Measurements from ENCODE around the gene UBE2L6. TPM values are rescaled to one million over a fixed set of nuclear protein-coding genes. Genes with fewer than 3 reads are reported as not detected.

The UBE2L6 gene
- 63.4 and 69.2 TPM in 2 replicates for total RNA-seq

- H3K9me3 Mint-ChIP-seq: no peaks in the 10 kb centered on the region
- peaks cover 40% of the 10 kb centered on the region for H3K4me1 Mint-ChIP-seq
- H3K27me3 Mint-ChIP-seq: no peaks in the 10 kb centered on the region
- peak; percentile 70 for ATAC-seq (ENCODE audit: low read depth)
- POLR2A ChIA-PET: interaction anchor here (0.5 to 1.6 kb wide), 11 partner anchors 11 to 233 kb away, joined by 3 to 11 read pairs (median 4); partner anchors contain the start of genes SELENOH and TIMM10
- DNase-seq: peak; percentile 80
- intact Hi-C loops (cut with micrococcal nuclease): loop anchor here (1.0 to 10.0 kb wide), 13 partner anchors 19 to 1587 kb away; partner anchors contain the start of genes LPXN, MED19, TMX2 and ZFP91
- peak; percentile 41 for TF ChIP-seq CTCF (IDR thresholded peaks at IDR 0.05)
- CTCF ChIA-PET: interaction anchor here (0.8 to 5.5 kb wide), 18 partner anchors 8 to 718 kb away, joined by 3 to 61 read pairs (median 6); partner anchors contain the start of gene TIMM10
- H3K36me3 Mint-ChIP-seq (ENCODE audit: low read depth): peaks cover 21% of the 10 kb centered on the region
- peak within 1 kb of the TSS; percentile 97 for H3K27ac Mint-ChIP-seq
- H3K4me3 Mint-ChIP-seq: peak within 1 kb of the TSS; percentile 99
Observed at GRCh38 chr11:57567515-57568329, at the start of gene UBE2L6. Gene UBE2L6 (minus strand): TSS chr11:57567672. CDS start chr11:57567611, 61 bp downstream.

DNA sequence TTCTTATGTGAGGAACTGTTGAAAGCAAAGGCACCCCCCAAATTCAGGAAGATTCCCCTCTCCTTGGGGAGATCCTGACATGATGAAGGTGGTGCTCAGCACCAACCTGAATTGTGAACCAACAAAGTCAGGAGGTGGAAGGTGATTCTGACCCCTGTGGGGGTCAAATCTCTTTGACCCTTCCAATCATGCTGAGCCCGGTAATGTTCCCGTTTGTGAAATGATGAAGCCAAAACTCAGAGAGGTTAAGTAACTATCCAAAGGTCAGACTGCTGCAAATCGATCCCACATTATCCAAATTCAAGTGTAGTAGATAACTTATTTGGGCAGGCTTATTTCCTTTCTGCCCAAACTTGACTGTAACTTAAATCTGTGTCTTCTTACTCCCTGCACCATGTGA is 49.1 kb upstream of the UBE2L6 start:
- ATAC-seq (ENCODE audit: low read depth) (no peak), DNase-seq (no peak)
- Mint-ChIP-seq H3K36me3 (ENCODE audit: low read depth) (peaks cover 3% of the 10 kb centered on the region), H3K27ac (no peak overlapping the region), H3K4me3 (no peak overlapping the region), H3K4me1 (no peaks in the 10 kb centered on the region), H3K27me3 (peaks cover 19% of the 10 kb centered on the region), H3K9me3 (peaks cover 3% of the 10 kb centered on the region)
- no peak for TF ChIP-seq CTCF (IDR thresholded peaks at IDR 0.05)
- intact Hi-C loops (cut with micrococcal nuclease): no loop called here
- POLR2A ChIA-PET: no interaction called here
- CTCF ChIA-PET: no interaction called here

- Mint-ChIP-seq H3K4me3 (no peak overlapping the region), H3K36me3 (ENCODE audit: low read depth) (peaks cover 3% of the 10 kb centered on the region), H3K27me3 (peaks cover 22% of the 10 kb centered on the region), H3K27ac (no peak overlapping the region), H3K4me1 (no peaks in the 10 kb centered on the region), H3K9me3 (peaks cover 2% of the 10 kb centered on the region)
- ChIA-PET CTCF (no interaction called here), POLR2A (no interaction called here)
- no peak for TF ChIP-seq CTCF (IDR thresholded peaks at IDR 0.05)
- intact Hi-C loops (cut with micrococcal nuclease): no loop called here
- DNase-seq: no peak
- ATAC-seq (ENCODE audit: low read depth): no peak
Observed at GRCh38 chr11:57615308-57615707, 47.8 kb upstream of the UBE2L6 start.

- ChIA-PET CTCF (no interaction called here), POLR2A (no interaction called here)
- H3K4me3 Mint-ChIP-seq: no peak overlapping the region
- intact Hi-C loops (cut with micrococcal nuclease): no loop called here
- no peaks in the 10 kb centered on the region for H3K4me1 Mint-ChIP-seq
- ATAC-seq (ENCODE audit: low read depth): no peak
- H3K27ac Mint-ChIP-seq: no peak overlapping the region
- H3K9me3 Mint-ChIP-seq: no peaks in the 10 kb centered on the region
- H3K36me3 Mint-ChIP-seq (ENCODE audit: low read depth): no peaks in the 10 kb centered on the region
- no peak for TF ChIP-seq CTCF (IDR thresholded peaks at IDR 0.05)
- no peak for DNase-seq
- H3K27me3 Mint-ChIP-seq: peaks cover 22% of the 10 kb centered on the region
Observed at GRCh38 chr11:57614234-57614772, 46.8 kb upstream of the UBE2L6 start.

DNA sequence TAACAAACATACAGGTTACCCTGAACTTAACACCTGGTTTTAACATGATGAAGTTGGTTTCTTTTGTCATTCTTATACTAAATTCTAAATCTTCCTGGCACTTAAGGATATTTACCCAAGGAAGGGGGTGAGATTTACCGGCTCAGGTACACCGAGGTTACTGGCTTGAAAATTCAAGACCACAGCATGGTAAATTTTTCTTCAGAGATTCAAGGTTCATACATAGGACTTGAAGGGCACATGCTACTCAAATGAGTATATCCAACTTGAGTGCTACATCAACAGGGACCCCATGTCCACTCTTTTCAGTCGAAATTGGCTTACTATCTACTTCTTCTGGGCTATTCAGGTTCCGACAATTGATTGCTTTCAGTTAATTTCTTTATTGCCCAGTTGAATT is 42.7 kb upstream of the UBE2L6 start:
- TF ChIP-seq CTCF (IDR thresholded peaks at IDR 0.05): no peak
- POLR2A ChIA-PET: interaction anchor here (0.5 kb wide), 1 partner anchor 47 kb away, joined by 3 read pairs; no protein-coding TSS in a partner anchor
- no peaks in the 10 kb centered on the region for H3K9me3 Mint-ChIP-seq
- no peak overlapping the region for H3K27ac Mint-ChIP-seq
- H3K36me3 Mint-ChIP-seq (ENCODE audit: low read depth): no peaks in the 10 kb centered on the region
- CTCF ChIA-PET: no interaction called here
- ATAC-seq (ENCODE audit: low read depth) (no peak), DNase-seq (no peak)
- H3K4me1 Mint-ChIP-seq: no peaks in the 10 kb centered on the region
- no peak overlapping the region for H3K4me3 Mint-ChIP-seq
- peaks cover 16% of the 10 kb centered on the region for H3K27me3 Mint-ChIP-seq
- intact Hi-C loops (cut with micrococcal nuclease): no loop called here
